GM19023 (cell line): ENCODE results near the gene DYRK1A.
"Not testable (repeated sequence)": the region's sequence is repeated elsewhere in the genome, so short reads cannot be mapped to it uniquely, and the experiment has no call there.

Experiments used
- ATAC-seq: cut with Tn5 transposase; IDR thresholded peaks from one replicate; pipeline ENCODE4 v1.9.1; 2021; ENCODE audit warnings: mild to moderate bottlenecking, moderate library complexity; ENCODE audit not compliant: unreplicated experiment

DYRK1A gene

GRCh38 chr21:37546949-37547614 is 180.5 kb downstream of the DYRK1A start:
- ATAC-seq, result no peak

GRCh38 chr21:37547615-37548200 is 181.1 kb downstream of the DYRK1A start:
- ATAC-seq, result no peak

- ATAC-seq, result no peak
Measured at GRCh38 chr21:37548521-37548981, 182.0 kb downstream of the DYRK1A start.

- ATAC-seq, result not testable (repeated sequence)
Measured at GRCh38 chr21:37549730-37550129, 183.2 kb downstream of the DYRK1A start.

- ATAC-seq, result no peak
Measured at GRCh38 chr21:37550157-37550556, 183.6 kb downstream of the DYRK1A start.

- no peak for ATAC-seq
Measured at GRCh38 chr21:37550618-37551330, 184.2 kb downstream of the DYRK1A start.

- ATAC-seq, result no peak
Measured at GRCh38 chr21:37551331-37551992, 184.9 kb downstream of the DYRK1A start.

- ATAC-seq, result no peak
Measured at GRCh38 chr21:37551993-37552355, 185.4 kb downstream of the DYRK1A start.

- ATAC-seq, result no peak
Measured at GRCh38 chr21:37552496-37553029, 186.0 kb downstream of the DYRK1A start.

GRCh38 chr21:37553078-37553481 is 186.5 kb downstream of the DYRK1A start:
- ATAC-seq, result no peak

GRCh38 chr21:37554661-37555379 is 188.2 kb downstream of the DYRK1A start:
- ATAC-seq, result no peak

GRCh38 chr21:37555672-37556261 is 189.2 kb downstream of the DYRK1A start:
- ATAC-seq, result no peak

- peak; percentile 90 for ATAC-seq
Measured at GRCh38 chr21:37557261-37557950, 190.8 kb downstream of the DYRK1A start.

- no peak for ATAC-seq
Measured at GRCh38 chr21:37558676-37559211, 192.2 kb downstream of the DYRK1A start.

GRCh38 chr21:37560385-37560784 is 193.8 kb downstream of the DYRK1A start:
- no peak for ATAC-seq

- ATAC-seq, result no peak
Measured at GRCh38 chr21:37561506-37561905, 194.9 kb downstream of the DYRK1A start.

GRCh38 chr21:37561941-37562919 is 195.7 kb downstream of the DYRK1A start:
- ATAC-seq, result no peak
